K562 (cell line): ENCODE results near the gene CEP128. TPM values are rescaled to one million over a fixed set of nuclear protein-coding genes. Genes with fewer than 3 reads are reported as not detected.

ENCODE experiments used
- ATAC-seq: fragments of 200-7000 bp; cut with Tn5 transposase; 3 replicates; pipeline ENCODE4 v1.9.1; 2020; ENCODE audit warnings: moderate library complexity
- BruUV-seq: library from RNA; stranded (reverse); fragments of 400-500 nt; replicated peaks from 2 replicates; lab custom pipeline; 2021; lab: Mats Ljungman, UMichigan
- CTCF ChIA-PET: fragments of 300-600 bp; formaldehyde crosslinking; extraction: SDS; loops from one replicate; lab custom pipeline; 2021; ENCODE audit warnings: low intra/inter-chr PET ratio; lab: Yijun Ruan, JAX
- POLR2A ChIA-PET: fragments of 300-600, 350-650 bp; sonication (Branson Sonifier 250); formaldehyde crosslinking; extraction: SDS; loops from one replicate; lab custom pipeline; 2021; ENCODE audit warnings: antibody characterized with exemption, inconsistent platforms; lab: Yijun Ruan, JAX
- DNase-seq, 4 experiments: peaks; one replicate each; pipeline versions ENCODE4 v3.0.0 to v3.0.0-alpha.2; 2011 to 2018; ENCODE audit warnings: low spot score in 3 of 4, mixed read lengths in 3 of 4; ENCODE audit errors: extremely low read depth in 1 of 4
- FAIRE-seq: peaks from 2 replicates; lab custom pipeline; 2011; peaks lifted over from hg19 to GRCh38; lab: Jason Lieb, UNC
- H2AFZ ChIP-seq: 2 replicates; pipeline ENCODE4 v1.6.0; 2011; ENCODE audit warnings: low read depth, low read length, control low read depth, inconsistent platforms
- H3K27ac ChIP-seq: fragments of 200-600 bp; 3 replicates; pipeline ENCODE4 v1.8.0; 2011; ENCODE audit warnings: low read depth, mild to moderate bottlenecking, control low read depth, inconsistent platforms, low read length, moderate library complexity, mixed read lengths; ENCODE audit errors: extremely low read depth
- H3K27me3 ChIP-seq, 2 experiments: fragments of 300-600 bp in 1 of 2; 2 replicates in 1 of 2; 3 replicates in 1 of 2; pipeline versions ENCODE4 v1.6.0 to v1.8.0; 2011; ENCODE audit warnings: inconsistent platforms in 2 of 2, low read length in 2 of 2, mild to moderate bottlenecking in 1 of 2, mixed read lengths in 1 of 2, moderate library complexity in 1 of 2; ENCODE audit not compliant: control insufficient read depth in 2 of 2, insufficient read depth in 2 of 2
- H3K36me3 ChIP-seq: fragments of 300-600 bp; 3 replicates; pipeline ENCODE4 v1.8.0; 2011; ENCODE audit warnings: mild to moderate bottlenecking, low read length, inconsistent platforms; ENCODE audit not compliant: control insufficient read depth, insufficient read depth
- H3K4me1 ChIP-seq, 2 experiments: fragments of 200-600 bp in 1 of 2; replicated peaks in 1 of 2; 2 replicates in 1 of 2; 3 replicates in 1 of 2; pipeline versions ENCODE4 v1.5.1 to v1.8.0; 2011; ENCODE audit warnings: inconsistent platforms in 2 of 2, low read length in 2 of 2, mild to moderate bottlenecking in 1 of 2, mixed read lengths in 1 of 2, moderate library complexity in 1 of 2; ENCODE audit not compliant: control insufficient read depth in 2 of 2, insufficient read depth in 2 of 2
- H3K4me2 ChIP-seq: 2 replicates; pipeline ENCODE4 v1.6.1; 2011; ENCODE audit warnings: low read length, control low read depth, inconsistent platforms, mixed read lengths; ENCODE audit not compliant: insufficient read depth
- H3K4me3 ChIP-seq: fragments of 200-600 bp; sonication (generic), shearing (Covaris generic); 2 replicates; pipeline ENCODE4 v1.5.1; 2016; ENCODE audit warnings: control low read depth, inconsistent platforms
- H3K79me2 ChIP-seq: fragments of 200-600 bp; 3 replicates; pipeline ENCODE4 v1.8.0; 2011; ENCODE audit warnings: low read length, inconsistent platforms; ENCODE audit not compliant: control insufficient read depth, insufficient read depth
- H3K9ac ChIP-seq, 2 experiments: 2 replicates each; pipeline versions ENCODE4 v1.6.0 to v1.6.1; 2011; ENCODE audit warnings: low read depth in 2 of 2, low read length in 2 of 2, control low read depth in 1 of 2, inconsistent platforms in 1 of 2, mild to moderate bottlenecking in 1 of 2, mixed read lengths in 1 of 2; ENCODE audit not compliant: insufficient read depth in 1 of 2
- H3K9me1 ChIP-seq: one replicate; pipeline ENCODE4 v1.6.0; 2011; ENCODE audit warnings: inconsistent platforms, mild to moderate bottlenecking, low read length, moderate library complexity; ENCODE audit not compliant: control insufficient read depth, insufficient read depth
- H3K9me3 ChIP-seq: replicated peaks from 2 replicates; pipeline ENCODE4 v1.5.1; 2011; ENCODE audit warnings: low read depth, low read length, inconsistent platforms; ENCODE audit not compliant: control insufficient read depth, insufficient read depth
- H4K20me1 ChIP-seq: replicated peaks from 2 replicates; pipeline ENCODE4 v1.6.1; 2011; ENCODE audit warnings: low read length, inconsistent platforms, mixed read lengths; ENCODE audit not compliant: control insufficient read depth, insufficient read depth
- ATF7 ChIP-seq: fragments of 450-650 bp; IDR thresholded peaks from 2 replicates; pipeline ENCODE4 v1.7.1; 2014; ENCODE audit warnings: mild to moderate bottlenecking, moderate library complexity
- PBX2 ChIP-seq, 2 experiments: IDR thresholded peaks in 1 of 2; conservative IDR thresholded peaks in 1 of 2; 2 replicates each; pipeline ENCODE4 v1.6.1; 2016; ENCODE audit warnings: low read depth in 2 of 2, mild to moderate bottlenecking in 1 of 2, missing compliant biosample characterization in 1 of 2, missing genetic modification characterization in 1 of 2, moderate library complexity in 1 of 2
- ZNF77 ChIP-seq: fragments of 250-450 bp; sonication (Bioruptor Pico); IDR thresholded peaks from 2 replicates; pipeline ENCODE4 v1.5.0; 2020
- WGBS: fragments of 100-300 bp; shearing (Covaris generic); methylation state at CpG from one replicate; pipeline ENCODE4 v1.1.6; 2016; ENCODE audit warnings: low coverage, mixed read lengths; ENCODE audit not compliant: insufficient coverage; ENCODE audit errors: missing lambda C conversion rate; 5-methylcytosine and 5-hydroxymethylcytosine counted together
- in situ Hi-C: fragments of 300-500 bp; cut with MboI; formaldehyde crosslinking; loops from 4 replicates; pipeline ENCODE4 v1.15.0; 2018; ENCODE audit warnings: inconsistent platforms, mixed read lengths
- intact Hi-C: fragments of 100-400 bp; cut with micrococcal nuclease; formaldehyde crosslinking; loops from 2 replicates; pipeline ENCODE4 v1.14.2; 2022
- polyA plus RNA-seq, 8 experiments: library from polyadenylated mRNA; depleted of rRNA in 4 of 8; stranded (reverse) in 5 of 8; unstranded in 3 of 8; fragments of >200 nt; fragmentation: Nextera tagmentation in 2 of 8; fragmentation: Illumina TruSeq in 1 of 8; extraction: Ambion mirVana in 2 of 8; extraction: Trizol in 1 of 8; gene quantifications; 2 replicates each; pipeline versions ENCODE4 v1.2.1 to v1.2.3, GENCODE V29; 2011 to 2014; ENCODE audit warnings: inconsistent platforms in 1 of 8, missing spikeins in 1 of 8
- total RNA-seq, 7 experiments: library from RNA; depleted of rRNA in 6 of 7; stranded (reverse); fragments of >200 nt in 6 of 7; fragmentation: Illumina TruSeq in 2 of 7; extraction: Trizol in 2 of 7; gene quantifications; 2 replicates each; pipeline versions ENCODE4 v1.2.1 to v1.2.3, GENCODE V29; 2011 to 2021; ENCODE audit warnings: low replicate concordance in 1 of 7
- TF ChIP-seq, protein P1 (sequence below), 2 experiments: fragments of 450-650 bp; IDR thresholded peaks; 2 replicates each; pipeline ENCODE4 v1.6.1; 2016; ENCODE audit warnings: mild to moderate bottlenecking in 2 of 2, borderline replicate concordance in 1 of 2, low read depth in 1 of 2, moderate library complexity in 1 of 2

Gene CEP128
- total and polyA plus RNA-seq, 9 of the 15 experiments (the other 6 are each of a cell fraction or from before 2014, with no cell fraction given) = 2.3 to 9.2 (median 4.6) TPM

DNA sequence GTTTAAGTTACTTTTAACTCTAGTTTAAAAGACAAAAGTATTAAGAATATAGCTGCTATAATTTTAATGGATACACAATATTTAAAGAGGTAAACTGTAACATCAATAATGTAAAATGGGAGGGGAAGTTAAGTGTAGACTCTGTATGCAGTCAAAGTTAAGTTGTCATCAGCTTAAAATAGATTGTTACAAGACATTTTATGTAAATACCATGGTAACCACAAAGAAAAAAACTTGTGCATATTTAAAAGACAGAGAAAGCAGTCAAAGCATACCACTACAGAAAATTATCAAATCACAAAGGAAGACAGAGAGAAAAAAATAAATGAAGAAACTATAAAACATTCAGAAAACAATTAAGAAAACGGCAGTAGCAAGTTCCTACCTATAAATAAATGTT lies 73.3 kb downstream of the CEP128 start:
- Histone ChIP-seq H3K4me3 (no peak overlapping the region), H3K4me1 (no peaks in the 10 kb centered on the region), H3K9me1 (no peaks in the 10 kb centered on the region), H2AFZ (no peak overlapping the region), H3K4me2 (no peak overlapping the region), H3K36me3 (no peaks in the 10 kb centered on the region), H4K20me1 (no peaks in the 10 kb centered on the region), H3K9me3 (no peaks in the 10 kb centered on the region), H3K27me3 (no peaks in the 10 kb centered on the region), H3K27ac (no peak overlapping the region), H3K79me2 (no peaks in the 10 kb centered on the region), H3K9ac (no peak overlapping the region)
- in situ Hi-C loops (no loop called here), intact Hi-C loops (no loop called here)
- no peak for FAIRE-seq
- ChIA-PET POLR2A (no interaction called here), CTCF (no interaction called here)
- DNase-seq = no peak
- no TSS peak for BruUV-seq
- no peak for TF ChIP-seq ATF7
- TF ChIP-seq ZNF77 (CRISPR knock-in tag) = no peak
- 0% methylated on average over 1 of the region's 1 CpG for WGBS
- ATAC-seq = no peak

DNA sequence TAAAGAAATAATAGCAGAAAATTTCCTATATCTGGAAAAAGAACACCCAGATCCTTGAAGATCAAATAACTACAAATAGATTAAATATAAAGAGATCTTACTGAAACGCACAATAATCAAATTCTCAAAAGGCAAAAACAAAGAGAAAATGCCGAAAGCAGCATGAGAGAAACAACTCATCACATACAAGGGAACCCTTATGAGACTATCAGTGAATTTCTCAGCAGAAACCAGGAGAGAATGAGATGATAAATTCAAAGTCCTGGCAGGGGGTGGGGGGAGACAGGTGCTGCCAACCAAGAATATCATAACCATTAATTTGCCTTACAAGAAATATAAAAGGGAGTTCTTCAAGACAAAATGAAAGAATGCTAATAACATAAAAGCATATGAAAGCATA lies 73.7 kb downstream of the CEP128 start:
- Histone ChIP-seq H3K4me3 (no peak overlapping the region), H3K9me1 (no peaks in the 10 kb centered on the region), H3K36me3 (no peaks in the 10 kb centered on the region), H4K20me1 (no peaks in the 10 kb centered on the region), H3K4me2 (no peak overlapping the region), H3K27me3 (no peaks in the 10 kb centered on the region), H3K4me1 (no peaks in the 10 kb centered on the region), H3K9me3 (no peaks in the 10 kb centered on the region), H3K27ac (no peak overlapping the region), H2AFZ (no peak overlapping the region), H3K79me2 (no peaks in the 10 kb centered on the region), H3K9ac (no peak overlapping the region)
- DNase-seq (no peak), ATAC-seq (no peak), FAIRE-seq (no peak)
- WGBS = 20% methylated on average over 2 of the region's 2 CpGs
- no TSS peak for BruUV-seq
- ChIA-PET POLR2A (no interaction called here), CTCF (no interaction called here)
- in situ Hi-C loops (no loop called here), intact Hi-C loops (no loop called here)
- no peak for TF ChIP-seq PBX2 (CRISPR knock-in tag; IDR thresholded peaks at IDR 0.05; ENCODE audit: low read depth)
- TF ChIP-seq PBX2 (tag; conservative IDR thresholded peaks at IDR 0.05; ENCODE audit: low read depth) = no peak
- TF ChIP-seq, protein P1, sequence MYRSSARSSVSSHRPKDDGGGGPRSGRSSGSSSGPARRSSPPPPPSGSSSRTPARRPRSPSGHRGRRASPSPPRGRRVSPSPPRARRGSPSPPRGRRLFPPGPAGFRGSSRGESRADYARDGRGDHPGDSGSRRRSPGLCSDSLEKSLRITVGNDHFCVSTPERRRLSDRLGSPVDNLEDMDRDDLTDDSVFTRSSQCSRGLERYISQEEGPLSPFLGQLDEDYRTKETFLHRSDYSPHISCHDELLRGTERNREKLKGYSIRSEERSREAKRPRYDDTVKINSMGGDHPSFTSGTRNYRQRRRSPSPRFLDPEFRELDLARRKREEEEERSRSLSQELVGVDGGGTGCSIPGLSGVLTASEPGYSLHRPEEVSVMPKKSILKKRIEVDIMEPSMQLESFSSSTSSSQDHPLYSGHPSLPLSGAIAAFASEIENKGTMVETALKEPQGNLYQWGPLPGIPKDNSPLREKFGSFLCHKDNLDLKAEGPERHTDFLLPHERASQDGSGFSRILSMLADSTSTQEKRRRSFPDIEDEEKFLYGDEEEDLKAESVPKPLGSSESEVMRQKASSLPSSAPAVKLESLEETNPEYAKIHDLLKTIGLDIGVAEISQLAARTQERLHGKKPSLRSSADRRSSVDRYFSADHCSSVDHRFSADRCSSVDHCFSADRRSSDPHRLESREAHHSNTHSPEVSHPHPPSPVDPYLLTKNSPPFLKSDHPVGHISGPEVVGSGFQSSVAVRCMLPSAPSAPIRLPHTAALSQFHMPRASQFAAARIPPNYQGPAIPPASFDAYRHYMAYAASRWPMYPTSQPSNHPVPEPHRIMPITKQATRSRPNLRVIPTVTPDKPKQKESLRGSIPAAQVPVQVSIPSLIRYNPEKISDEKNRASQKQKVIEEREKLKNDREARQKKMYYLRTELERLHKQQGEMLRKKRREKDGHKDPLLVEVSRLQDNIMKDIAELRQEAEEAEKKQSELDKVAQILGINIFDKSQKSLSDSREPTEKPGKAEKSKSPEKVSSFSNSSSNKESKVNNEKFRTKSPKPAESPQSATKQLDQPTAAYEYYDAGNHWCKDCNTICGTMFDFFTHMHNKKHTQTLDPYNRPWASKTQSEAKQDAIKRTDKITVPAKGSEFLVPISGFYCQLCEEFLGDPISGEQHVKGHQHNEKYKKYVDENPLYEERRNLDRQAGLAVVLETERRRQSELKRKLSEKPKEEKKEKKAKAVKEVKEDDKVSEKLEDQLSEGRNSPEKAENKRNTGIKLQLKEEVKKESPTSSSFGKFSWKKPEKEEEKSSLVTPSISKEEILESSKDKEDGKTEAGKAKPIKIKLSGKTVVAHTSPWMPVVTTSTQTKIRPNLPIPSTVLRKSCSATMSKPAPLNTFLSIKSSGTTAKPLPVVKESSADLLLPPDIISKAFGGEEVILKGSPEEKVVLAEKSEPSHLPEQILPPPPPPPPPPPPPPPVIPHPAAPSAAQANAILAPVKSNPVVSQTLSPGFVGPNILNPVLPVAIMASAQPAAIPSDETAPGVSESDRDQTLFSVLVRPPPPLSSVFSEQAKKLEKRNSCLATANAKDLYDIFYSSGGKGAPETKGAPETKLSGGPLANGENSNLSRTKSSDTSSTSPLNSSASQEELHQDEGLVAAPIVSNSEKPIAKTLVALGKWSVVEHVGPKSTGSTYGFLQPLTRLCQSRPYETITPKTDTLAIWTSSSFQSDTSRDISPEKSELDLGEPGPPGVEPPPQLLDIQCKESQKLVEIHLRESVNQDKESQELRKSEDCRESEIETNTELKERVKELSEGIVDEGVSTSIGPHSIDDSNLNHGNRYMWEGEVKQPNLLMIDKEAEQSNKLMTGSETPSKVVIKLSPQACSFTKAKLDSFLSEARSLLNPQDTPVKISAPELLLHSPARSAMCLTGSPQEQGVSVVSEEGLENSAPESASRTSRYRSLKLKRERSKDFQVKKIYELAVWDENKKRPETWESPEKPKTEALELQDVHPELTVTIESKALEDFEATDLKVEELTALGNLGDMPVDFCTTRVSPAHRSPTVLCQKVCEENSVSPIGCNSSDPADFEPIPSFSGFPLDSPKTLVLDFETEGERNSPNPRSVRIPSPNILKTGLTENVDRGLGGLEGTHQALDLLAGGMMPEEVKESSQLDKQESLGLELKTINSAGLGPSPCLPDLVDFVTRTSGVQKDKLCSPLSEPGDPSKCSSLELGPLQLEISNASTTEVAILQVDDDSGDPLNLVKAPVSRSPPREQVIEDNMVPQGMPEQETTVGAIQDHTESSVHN (IDR thresholded peaks at IDR 0.05; ENCODE audit: borderline replicate concordance in 1 of 2, low read depth in 1 of 2) = no peak
